GM23248 (cell line): ENCODE data around the gene AKTIP. TPM values are rescaled to one million over a fixed set of nuclear protein-coding genes. Genes with fewer than 3 reads are reported as not detected.

Source experiments
- DNase-seq: peaks from one replicate; pipeline ENCODE4 v3.0.0-alpha.2; 2015
- H2AFZ ChIP-seq: fragments of 200-600 bp; sonication (generic); 2 replicates; pipeline ENCODE4 v1.6.1; 2016; ENCODE audit warnings: antibody characterized with exemption
- H3F3A ChIP-seq: fragments of 200-600 bp; sonication (generic); 2 replicates; pipeline ENCODE4 v1.6.1; 2016; ENCODE audit warnings: mild to moderate bottlenecking, antibody characterized with exemption, mixed run types; ENCODE audit not compliant: insufficient read depth
- H3K27ac ChIP-seq: fragments of 200-600 bp; sonication (generic); 2 replicates; pipeline ENCODE4 v1.5.1; 2016; ENCODE audit warnings: mild to moderate bottlenecking
- H3K27me3 ChIP-seq: fragments of 200-600 bp; sonication (generic); replicated peaks from 2 replicates; pipeline ENCODE4 v1.6.1; 2016; ENCODE audit warnings: mild to moderate bottlenecking; ENCODE audit not compliant: insufficient read depth
- H3K36me3 ChIP-seq: fragments of 200-600 bp; sonication (generic); 2 replicates; pipeline ENCODE4 v1.6.1; 2016; ENCODE audit warnings: low read depth, mild to moderate bottlenecking
- H3K4me1 ChIP-seq: fragments of 200-600 bp; sonication (generic); 2 replicates; pipeline ENCODE4 v1.6.1; 2016; ENCODE audit warnings: mild to moderate bottlenecking; ENCODE audit not compliant: insufficient read depth
- H3K4me2 ChIP-seq: fragments of 200-600 bp; sonication (generic); one replicate; pipeline ENCODE4 v1.6.1; 2016; ENCODE audit warnings: mild to moderate bottlenecking; ENCODE audit not compliant: unreplicated experiment
- H3K4me3 ChIP-seq: fragments of 200-600 bp; sonication (generic); 2 replicates; pipeline ENCODE4 v1.5.1; 2016; ENCODE audit warnings: mild to moderate bottlenecking
- H3K79me2 ChIP-seq: fragments of 200-600 bp; sonication (generic); 2 replicates; pipeline ENCODE4 v1.6.1; 2016; ENCODE audit warnings: mild to moderate bottlenecking; ENCODE audit not compliant: insufficient read depth
- H3K9ac ChIP-seq: fragments of 200-600 bp; sonication (generic); 2 replicates; pipeline ENCODE4 v1.6.1; 2016; ENCODE audit warnings: mild to moderate bottlenecking
- H3K9me2 ChIP-seq: fragments of 200-600 bp; sonication (generic); 2 replicates; pipeline ENCODE4 v1.6.1; 2016; ENCODE audit warnings: mixed run types, mild to moderate bottlenecking, moderate library complexity; ENCODE audit not compliant: insufficient read depth
- H3K9me3 ChIP-seq: fragments of 200-600 bp; sonication (generic); one replicate; pipeline ENCODE4 v1.6.1; 2017; ENCODE audit warnings: low read depth
- H4K20me1 ChIP-seq: fragments of 200-600 bp; sonication (generic); 2 replicates; pipeline ENCODE4 v1.6.0; 2016; ENCODE audit not compliant: insufficient read depth
- EZH2 ChIP-seq: fragments of 200-600 bp; sonication (generic); IDR thresholded peaks from 2 replicates; pipeline ENCODE4 v1.6.1; 2018; ENCODE audit warnings: antibody characterized with exemption, mild to moderate bottlenecking; ENCODE audit not compliant: insufficient read depth, poor library complexity, severe bottlenecking
- EZH2phosphoT487 ChIP-seq: fragments of 200-600 bp; sonication (generic); IDR thresholded peaks from 2 replicates; pipeline ENCODE4 v1.6.1; 2018; ENCODE audit warnings: antibody characterized with exemption, moderate library complexity, mild to moderate bottlenecking, low read depth; ENCODE audit not compliant: insufficient read depth
- WGBS, 2 experiments: methylation state at CpG; one replicate each; pipeline ENCODE4 v1.1.6; 2015 to 2017; ENCODE audit warnings: low lambda C conversion rate in 2 of 2, low coverage in 1 of 2; ENCODE audit errors: missing lambda C conversion rate in 2 of 2; 5-methylcytosine and 5-hydroxymethylcytosine counted together
- in situ Hi-C: fragments of 300-500 bp; cut with MboI; formaldehyde crosslinking; loops from 2 replicates; pipeline ENCODE4 v1.15.0; 2020
- polyA plus RNA-seq: library from polyadenylated mRNA; unstranded; fragments of >200 nt; fragmentation: Nextera tagmentation; extraction: Ambion mirVana; gene quantifications from 2 replicates; pipeline ENCODE4 v1.2.1, GENCODE V29; 2016
- total RNA-seq: library from RNA; depleted of rRNA; stranded (reverse); fragments of >200 nt; shearing (Covaris generic); gene quantifications from 2 replicates; pipeline ENCODE4 v1.2.3, GENCODE V29; 2014

Gene AKTIP
- total and polyA plus RNA-seq, 2 experiments from 2014 or later: 16.4 to 23.7 TPM

DNA sequence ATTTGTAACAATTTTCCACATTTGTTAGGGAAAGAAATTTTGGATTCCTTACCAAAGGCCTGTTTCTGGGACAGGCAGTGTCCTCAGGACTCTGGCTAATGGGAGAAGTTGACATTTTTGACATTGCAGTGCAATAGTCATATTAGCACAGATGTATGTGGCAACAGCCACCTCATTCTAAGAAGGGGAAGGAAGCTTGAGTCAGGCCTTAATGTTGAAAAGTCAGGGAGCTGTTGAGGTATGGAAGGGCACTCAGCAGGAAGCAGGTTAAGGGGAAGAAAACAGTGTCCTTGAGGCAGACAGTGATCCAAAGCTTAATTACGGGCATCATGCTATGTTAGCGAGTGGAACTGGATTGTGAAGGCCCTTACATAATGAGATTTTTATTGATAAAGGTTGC lies 20.9 kb downstream of the AKTIP start:
- Histone ChIP-seq H3K27ac (no peak overlapping the region), H3K27me3 (no peaks in the 10 kb centered on the region), H3K4me2 (no peak overlapping the region), H2AFZ (no peak overlapping the region), H3K9me3 (no peaks in the 10 kb centered on the region), H3K9ac (no peak overlapping the region), H3K9me2 (no peaks in the 10 kb centered on the region), H3K4me3 (no peak overlapping the region), H3K79me2 (no peaks in the 10 kb centered on the region), H3K4me1 (no peaks in the 10 kb centered on the region), H3F3A (peaks cover 3% of the 10 kb centered on the region; the same call in 1 of the 2 replicates), H4K20me1 (no peaks in the 10 kb centered on the region), H3K36me3 (peaks cover 44% of the 10 kb centered on the region)
- in situ Hi-C loops: no loop called here
- 95 to 96% methylated on average over 2 of the region's 2 CpGs for WGBS, 2 experiments
- TF ChIP-seq EZH2: no peak
- no peak for TF ChIP-seq EZH2phosphoT487
- peak; percentile 44 for DNase-seq

DNA sequence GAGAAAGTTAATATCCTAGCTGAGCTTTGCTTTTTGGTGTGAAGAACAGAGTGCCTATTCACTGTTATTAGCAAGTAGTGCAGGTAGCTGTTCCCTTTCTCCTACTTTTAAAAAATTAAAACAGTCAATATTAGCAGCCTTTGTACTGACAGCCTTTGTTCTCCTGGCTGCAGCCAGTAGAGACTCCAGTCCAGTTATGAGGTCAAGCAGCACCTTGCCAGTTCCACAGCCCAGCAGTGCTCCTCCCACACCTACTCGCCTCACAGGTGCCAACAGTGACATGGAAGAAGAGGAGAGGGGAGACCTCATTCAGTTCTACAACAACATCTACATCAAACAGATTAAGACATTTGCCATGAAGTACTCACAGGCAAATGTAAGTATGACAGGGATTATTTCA lies 22.6 kb downstream of the AKTIP start:
- Histone ChIP-seq H3K9ac (no peak overlapping the region), H3K79me2 (no peaks in the 10 kb centered on the region), H3K4me2 (no peak overlapping the region), H3K27me3 (no peaks in the 10 kb centered on the region), H3K27ac (no peak overlapping the region), H2AFZ (no peak overlapping the region), H3K4me1 (no peaks in the 10 kb centered on the region), H3K9me2 (no peaks in the 10 kb centered on the region), H4K20me1 (no peaks in the 10 kb centered on the region), H3K36me3 (peaks cover 41% of the 10 kb centered on the region), H3K9me3 (no peaks in the 10 kb centered on the region), H3K4me3 (no peak overlapping the region), H3F3A (peaks cover 3% of the 10 kb centered on the region; the same call in 1 of the 2 replicates)
- no peak for DNase-seq
- in situ Hi-C loops: no loop called here
- WGBS, 2 experiments: 94 to 100% methylated on average over 1 of the region's 1 CpG
- TF ChIP-seq EZH2: no peak
- TF ChIP-seq EZH2phosphoT487: no peak

DNA sequence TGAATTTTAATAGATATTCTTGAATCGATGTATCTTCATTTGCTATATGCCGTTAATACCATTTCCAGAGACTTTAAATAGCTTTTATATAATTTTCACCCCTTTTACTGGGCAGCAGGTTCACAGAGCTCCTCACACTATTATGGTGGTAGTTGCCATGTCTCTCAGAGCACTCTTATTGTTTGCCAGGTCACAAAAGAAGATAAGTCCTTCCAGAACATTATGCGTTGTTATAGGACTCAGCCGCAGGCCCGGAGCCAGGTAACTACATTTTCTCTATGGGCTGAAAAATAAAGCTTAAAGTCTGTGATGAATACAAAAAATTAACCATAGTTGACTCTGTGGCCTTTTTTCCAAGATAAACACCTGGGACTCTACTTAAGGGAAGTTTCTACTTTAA lies 24.0 kb downstream of the AKTIP start:
- no peak overlapping the region for H3K27ac ChIP-seq
- no peak for DNase-seq
- H2AFZ ChIP-seq: no peak overlapping the region
- no peak for TF ChIP-seq EZH2phosphoT487
- TF ChIP-seq EZH2: no peak
- no peaks in the 10 kb centered on the region for H3K4me1 ChIP-seq
- no peaks in the 10 kb centered on the region for H3F3A ChIP-seq
- no peaks in the 10 kb centered on the region for H3K9me2 ChIP-seq
- no peak overlapping the region for H3K4me3 ChIP-seq
- in situ Hi-C loops: no loop called here
- H3K9ac ChIP-seq: no peak overlapping the region
- no peaks in the 10 kb centered on the region for H3K9me3 ChIP-seq
- no peaks in the 10 kb centered on the region for H4K20me1 ChIP-seq
- H3K4me2 ChIP-seq: no peak overlapping the region
- H3K27me3 ChIP-seq: no peaks in the 10 kb centered on the region
- no peaks in the 10 kb centered on the region for H3K79me2 ChIP-seq
- peaks cover 30% of the 10 kb centered on the region; the same call in 1 of the 2 replicates for H3K36me3 ChIP-seq
- WGBS, 2 experiments: 96 to 98% methylated on average over 5 of the region's 5 CpGs

DNA sequence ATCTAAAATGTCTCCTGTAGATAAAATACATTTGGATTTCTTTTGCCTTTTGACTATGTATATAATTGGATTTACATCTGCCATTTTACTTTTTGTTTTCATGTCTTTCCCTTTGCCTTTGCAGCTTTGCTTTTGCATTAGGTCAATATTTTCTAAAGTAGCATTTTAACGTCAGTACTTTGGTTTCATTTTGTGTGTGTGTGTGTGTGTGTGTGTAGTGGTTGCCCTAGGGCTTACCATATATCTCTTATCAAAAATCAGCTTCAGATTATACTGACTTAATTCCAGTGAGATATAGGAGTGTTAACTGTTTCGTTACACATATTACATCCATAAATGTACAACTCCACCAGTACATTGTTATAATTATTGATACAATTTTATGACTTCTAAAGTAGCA lies 26.1 kb downstream of the AKTIP start:
- Histone ChIP-seq H3K79me2 (no peaks in the 10 kb centered on the region; the same call in 1 of the 2 replicates), H3K4me3 (no peak overlapping the region), H4K20me1 (no peaks in the 10 kb centered on the region), H3K9me3 (no peaks in the 10 kb centered on the region), H3K4me2 (no peak overlapping the region), H3K27ac (no peak overlapping the region), H2AFZ (no peak overlapping the region), H3K9ac (no peak overlapping the region), H3K36me3 (peaks cover 43% of the 10 kb centered on the region), H3K27me3 (no peaks in the 10 kb centered on the region), H3F3A (no peaks in the 10 kb centered on the region), H3K4me1 (no peaks in the 10 kb centered on the region), H3K9me2 (no peaks in the 10 kb centered on the region)
- WGBS, 2 experiments: 99 to 100% methylated on average over 2 of the region's 2 CpGs
- in situ Hi-C loops: no loop called here
- TF ChIP-seq EZH2phosphoT487 (no peak), EZH2 (no peak)
- DNase-seq: no peak
